GM19023 (cell line): ENCODE results near the gene TSPAN32.

Source experiments
- ATAC-seq: cut with Tn5 transposase; IDR thresholded peaks from one replicate; pipeline ENCODE4 v1.9.1; 2021; ENCODE audit warnings: mild to moderate bottlenecking, moderate library complexity; ENCODE audit not compliant: unreplicated experiment

Gene TSPAN32

DNA sequence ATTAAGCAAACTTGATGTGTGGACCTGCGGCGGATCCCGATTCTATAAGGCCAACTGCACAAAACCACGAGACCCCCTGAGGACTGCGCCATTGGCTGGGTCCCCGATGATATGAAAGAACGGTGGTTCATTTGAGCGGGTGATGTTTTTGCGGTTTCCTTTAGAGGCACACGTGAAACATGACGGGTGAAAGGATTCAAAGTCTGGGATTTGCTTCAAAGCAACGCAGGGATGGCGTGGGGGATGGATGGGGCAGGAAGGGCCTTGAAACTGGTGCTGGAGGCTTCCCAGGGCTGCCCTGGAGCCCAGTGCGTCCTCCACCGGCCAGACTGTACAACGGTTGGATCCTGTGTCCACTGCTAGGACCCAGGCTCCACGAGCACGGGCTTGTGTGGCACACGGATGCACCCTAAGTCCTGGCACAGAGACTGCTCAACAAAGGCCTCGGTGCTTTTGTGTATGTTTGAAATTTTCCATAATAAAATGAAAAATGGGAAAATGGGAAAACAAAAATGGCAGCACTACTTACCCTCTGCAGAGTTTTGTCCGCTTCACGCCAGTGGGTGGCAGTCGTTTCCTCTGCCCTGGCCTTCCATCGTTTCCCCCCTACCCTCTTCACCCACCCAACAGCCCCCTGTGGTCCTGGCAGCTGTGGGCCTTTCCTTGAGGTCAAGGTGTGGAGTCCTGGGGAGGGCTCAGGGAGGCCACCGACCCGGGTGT, 35.1 kb upstream of the TSPAN32 start:
- no peak for ATAC-seq

- no peak for ATAC-seq
Measured at GRCh38 chr11:2267306-2267850, 34.4 kb upstream of the TSPAN32 start.

DNA sequence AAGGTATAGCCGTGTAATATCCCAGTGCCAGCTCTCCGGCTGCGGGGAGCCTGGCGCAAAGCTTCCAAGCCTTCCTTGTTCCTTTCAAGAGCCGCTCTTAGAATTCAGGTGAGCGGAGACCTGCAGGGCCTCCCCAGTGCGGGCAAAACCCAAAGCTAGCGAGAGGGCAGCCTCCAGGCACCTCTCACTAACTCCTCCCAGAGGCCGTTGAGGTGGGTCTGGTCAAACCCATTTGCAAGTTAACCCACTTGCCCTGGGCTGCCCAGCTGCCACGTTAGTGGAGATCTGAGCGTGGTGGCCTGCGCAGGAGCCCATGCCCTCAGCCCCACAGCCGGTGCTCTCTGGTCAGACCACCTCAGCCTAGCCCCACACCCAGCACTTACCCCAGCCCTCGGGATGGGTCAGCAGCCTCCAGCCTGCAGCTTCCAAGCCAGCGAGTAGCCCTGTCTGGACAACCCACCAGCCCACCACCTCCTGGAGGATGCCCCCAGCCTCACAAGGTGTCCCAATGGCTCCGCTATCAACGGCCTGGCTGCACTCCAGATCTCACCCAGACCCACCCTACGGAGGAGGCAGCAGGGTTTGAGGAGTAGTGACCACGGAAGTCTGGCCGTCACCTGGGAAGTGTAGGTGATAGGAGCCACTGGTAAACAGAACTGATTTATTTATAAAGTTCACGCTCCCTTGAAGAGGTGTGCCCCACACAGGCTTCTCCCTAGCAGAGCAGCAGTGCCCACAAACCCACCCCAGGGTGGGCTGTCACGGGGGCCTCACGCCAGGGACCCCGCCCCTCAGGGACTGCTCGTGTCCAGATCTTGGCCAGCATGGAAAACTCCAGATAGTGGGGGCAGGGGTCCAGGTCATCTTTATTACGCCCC, 33.7 kb upstream of the TSPAN32 start:
- ATAC-seq: no peak

DNA sequence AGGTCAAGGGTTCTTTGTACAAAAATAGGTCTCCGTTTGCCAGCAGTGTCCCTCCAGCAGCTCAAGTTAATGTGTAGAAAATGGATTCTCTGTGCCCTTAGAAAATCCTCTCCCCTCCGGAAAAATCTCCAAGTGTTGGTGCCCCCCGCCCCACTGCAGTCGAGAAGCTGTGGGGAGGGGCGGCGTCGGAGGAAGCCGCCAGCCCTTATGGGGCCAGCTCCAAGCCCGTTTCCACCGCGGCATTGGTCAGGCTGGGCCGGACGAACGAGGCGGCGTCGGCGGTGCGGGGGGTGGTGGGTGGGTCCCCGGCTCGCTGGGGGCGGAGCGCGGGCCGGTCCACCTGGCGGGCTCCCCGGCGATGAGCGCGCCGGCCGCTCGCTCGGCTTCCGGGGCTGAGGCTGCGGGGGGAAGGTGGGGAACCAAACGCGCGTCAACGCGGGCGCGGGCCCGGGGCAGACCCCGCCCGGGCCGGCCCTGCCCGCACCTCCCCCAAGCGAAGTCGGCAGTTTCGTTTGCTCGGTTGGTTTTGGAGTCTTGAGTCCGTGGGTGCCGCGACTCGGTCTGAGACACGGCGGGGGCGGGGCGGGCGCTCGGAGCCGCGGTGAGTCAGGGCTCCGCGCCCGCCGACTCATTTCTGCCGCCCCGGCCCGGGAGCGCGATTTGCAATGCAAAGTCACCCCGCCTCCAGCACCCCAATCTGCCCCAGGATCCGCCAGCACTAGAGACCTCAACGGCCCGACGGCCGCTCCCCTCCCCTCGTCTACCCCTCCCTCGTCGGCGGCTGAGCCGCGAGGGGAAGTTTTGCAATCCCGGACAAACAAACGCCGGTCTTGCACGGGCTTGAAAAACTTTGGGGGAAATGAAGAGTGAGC, 32.8 kb upstream of the TSPAN32 start:
- no peak for ATAC-seq

DNA sequence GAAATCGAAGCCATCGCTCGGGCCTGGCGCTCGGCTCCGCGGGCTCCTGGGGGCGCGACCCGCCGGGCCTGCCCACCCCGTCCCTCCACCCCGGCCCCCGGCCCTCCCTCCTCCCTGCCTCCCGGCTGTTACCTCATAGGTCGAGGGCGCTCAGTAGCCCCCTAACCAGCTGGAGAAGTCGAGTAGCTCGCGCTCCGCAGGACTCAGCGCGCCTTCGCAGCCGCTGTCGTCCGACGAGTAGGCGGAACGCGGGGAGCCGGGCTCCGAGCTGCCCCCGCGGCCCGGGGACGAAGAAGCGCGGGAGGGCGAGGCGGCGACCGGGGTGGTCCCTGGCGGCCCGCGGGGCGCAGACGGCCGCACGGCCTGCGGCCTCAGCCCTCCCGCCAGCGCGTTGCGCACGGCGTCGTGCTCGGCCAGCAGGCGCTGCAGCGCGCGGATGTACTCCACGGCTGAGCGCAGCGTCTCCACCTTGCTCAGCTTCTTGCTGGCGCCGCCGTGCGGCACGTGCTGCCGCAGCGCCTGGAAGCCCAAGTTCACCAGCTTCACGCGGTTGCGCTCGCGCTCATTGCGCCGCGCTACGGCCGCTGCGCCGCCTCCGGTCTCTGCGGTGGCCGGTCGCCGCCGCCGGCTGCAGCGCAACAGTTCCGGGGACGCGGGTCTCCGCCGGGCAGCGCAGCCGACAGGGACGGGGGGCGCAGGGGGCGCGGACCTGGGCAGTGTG, 32.1 kb upstream of the TSPAN32 start:
- no peak for ATAC-seq

- no peak for ATAC-seq
Measured at GRCh38 chr11:2270322-2271076, 31.3 kb upstream of the TSPAN32 start, which contains the start of gene ASCL2. TSS of gene ASCL2 (minus strand) at chr11:2270588. CDS start at chr11:2270332, 256 bp downstream.

DNA sequence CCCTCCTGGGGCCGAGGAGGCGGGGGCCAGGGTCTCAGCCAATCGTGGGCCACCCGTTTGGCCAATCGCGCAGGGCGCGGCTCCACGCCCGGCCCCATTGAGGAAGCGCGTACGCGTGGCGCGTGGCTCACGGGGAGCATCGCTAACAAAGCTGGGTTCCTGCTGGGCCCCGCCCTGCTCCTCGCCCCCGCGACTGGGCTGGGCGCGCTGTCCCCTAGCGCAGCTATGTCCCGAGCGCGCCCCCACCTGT, 30.8 kb upstream of the TSPAN32 start:
- ATAC-seq: no peak

DNA sequence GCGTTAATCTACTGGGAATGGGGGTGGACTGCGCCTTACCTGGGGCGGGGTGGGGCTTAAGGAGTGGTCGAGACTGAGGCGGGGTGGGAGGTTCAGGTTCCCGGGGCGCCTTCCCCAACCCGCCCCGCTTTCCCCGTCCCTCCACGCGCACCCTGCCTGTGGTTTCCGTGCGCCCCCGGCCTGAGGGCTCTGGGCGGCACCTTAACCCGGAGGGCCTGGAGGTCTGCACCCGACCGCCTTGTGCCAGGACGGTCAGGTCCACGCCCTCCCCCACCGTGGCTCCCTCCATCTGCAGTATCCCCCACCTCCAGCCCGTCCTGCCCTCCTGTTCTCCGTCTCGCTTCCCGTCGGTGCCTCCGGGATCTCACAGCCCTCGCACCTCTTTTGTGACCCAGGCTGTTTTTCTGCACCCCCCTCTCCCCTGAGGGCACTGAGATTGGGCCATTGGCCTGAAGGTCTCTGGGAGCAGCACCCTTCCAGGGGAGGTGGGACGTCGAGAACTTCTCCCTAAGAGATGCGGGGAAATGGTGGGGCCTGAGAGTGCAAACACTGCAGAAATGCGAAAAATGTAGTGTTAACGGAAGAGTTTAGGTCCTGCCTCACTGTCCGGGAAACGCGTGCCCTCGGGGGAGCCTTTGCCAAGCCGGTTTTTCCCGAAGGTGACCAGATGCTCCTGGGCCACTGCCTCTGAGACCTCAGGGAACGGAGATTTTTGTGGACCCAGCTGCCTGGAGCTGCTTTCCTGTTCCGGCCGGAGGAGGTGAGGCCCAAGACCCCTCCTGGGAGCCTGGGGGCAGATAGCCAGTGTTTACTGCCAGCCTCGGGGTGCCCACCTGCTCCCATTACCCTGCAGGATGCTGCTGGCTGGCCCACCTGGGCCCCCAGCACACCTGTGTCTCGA, 30.2 kb upstream of the TSPAN32 start:
- ATAC-seq: no peak

- no peak for ATAC-seq
Measured at GRCh38 chr11:2272228-2272945, 29.4 kb upstream of the TSPAN32 start.

GRCh38 chr11:2272946-2273280, 28.9 kb upstream of the TSPAN32 start:
- no peak for ATAC-seq

DNA sequence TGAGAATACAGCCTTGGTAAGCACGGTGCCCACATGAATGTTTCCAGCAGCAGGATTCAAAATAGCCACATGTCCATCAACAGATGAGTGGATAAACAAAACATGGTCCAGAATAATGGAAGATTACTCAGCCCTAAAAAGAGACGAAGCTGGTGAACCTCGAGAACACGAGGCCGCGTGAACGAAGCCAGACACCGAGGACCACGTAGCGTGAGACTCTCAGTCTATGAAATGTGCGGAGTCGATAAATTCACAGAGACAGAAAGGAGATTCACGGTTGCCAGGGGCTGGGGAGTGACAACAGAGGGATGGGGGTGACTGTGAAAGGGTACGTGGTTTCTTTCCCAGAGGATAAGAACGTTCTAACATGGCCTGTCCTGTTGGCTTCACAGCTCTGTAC, 28.5 kb upstream of the TSPAN32 start:
- ATAC-seq: no peak

DNA sequence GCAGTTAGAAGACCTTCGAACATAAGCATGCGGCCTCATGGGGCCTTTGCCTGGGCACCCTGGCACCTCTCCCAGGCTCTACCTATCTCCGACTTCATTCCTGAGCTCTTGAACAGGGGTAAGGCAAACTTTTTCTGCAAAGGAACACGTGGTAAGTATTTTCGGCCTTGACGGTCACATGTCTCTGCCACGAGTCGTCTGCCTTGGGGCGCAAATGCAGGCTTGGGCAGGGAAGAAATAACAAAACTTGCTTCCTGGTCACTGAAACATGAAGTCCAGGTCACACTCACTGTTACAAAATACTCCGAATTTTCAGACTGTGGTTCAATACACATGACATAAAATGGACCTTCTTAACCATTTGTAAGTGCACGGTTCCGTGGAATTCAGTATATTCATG, 28.0 kb upstream of the TSPAN32 start:
- no peak for ATAC-seq

DNA sequence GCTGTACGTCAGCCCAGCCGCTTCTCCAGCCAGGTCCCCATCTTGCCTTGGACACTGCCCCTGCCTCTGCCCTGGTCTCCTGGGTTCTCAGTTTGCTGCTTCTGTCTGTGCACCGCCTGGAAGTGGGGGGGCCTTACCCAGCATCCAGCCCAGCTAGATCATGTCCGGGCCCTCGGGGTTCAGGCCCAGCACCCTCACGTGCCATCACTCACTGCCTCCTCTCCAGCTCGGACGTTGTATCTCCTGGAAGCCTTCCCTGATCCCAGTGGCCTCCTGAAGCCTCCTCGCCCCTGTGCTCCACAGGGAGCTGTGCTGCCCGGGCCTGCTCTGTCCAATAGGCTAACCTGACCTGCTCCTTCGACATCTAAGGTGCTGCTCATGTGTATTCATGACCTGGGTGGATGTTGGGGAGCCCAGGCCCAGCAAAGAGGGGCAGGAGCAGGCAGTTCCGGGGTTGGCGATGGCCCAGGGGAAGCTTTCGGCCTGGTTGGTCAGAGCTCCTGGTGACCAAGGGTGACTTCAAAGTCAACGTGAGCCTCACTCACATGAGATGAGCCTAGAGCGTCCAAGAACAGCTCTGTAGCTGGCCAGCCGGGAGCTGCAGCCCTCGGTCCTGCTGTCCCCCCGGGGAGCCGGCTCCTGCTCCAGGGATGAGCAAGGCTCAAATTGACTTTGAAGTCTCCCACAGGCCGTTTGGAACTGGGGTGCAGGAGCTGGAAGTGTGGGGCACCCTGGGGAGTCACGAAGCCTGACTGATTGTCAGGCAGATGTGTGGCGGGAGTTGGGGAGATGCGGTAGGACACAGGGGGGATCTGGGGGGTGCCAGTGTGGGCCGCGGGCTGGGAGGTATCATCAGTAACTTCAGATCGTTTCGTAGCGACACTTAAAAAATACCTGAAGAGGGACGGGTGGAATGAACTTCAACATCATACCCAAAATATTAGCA, 26.2 kb upstream of the TSPAN32 start:
- ATAC-seq: no peak

- ATAC-seq: no peak
Measured at GRCh38 chr11:2276280-2277007, 25.4 kb upstream of the TSPAN32 start.

- ATAC-seq: no peak
Measured at GRCh38 chr11:2277008-2277346, 24.8 kb upstream of the TSPAN32 start.

GRCh38 chr11:2277933-2278523, 23.8 kb upstream of the TSPAN32 start:
- ATAC-seq: no peak
